ENCODE data around the gene TRDN. TPM values are rescaled to one million over a fixed set of nuclear protein-coding genes. Genes with fewer than 3 reads are reported as not detected.
"Not testable (repeated sequence)": the region's sequence is repeated elsewhere in the genome, so short reads cannot be mapped to it uniquely, and the experiment has no call there.

Gene TRDN
- total RNA-seq, 2 experiments from 2014 or later, result not detected

DNA sequence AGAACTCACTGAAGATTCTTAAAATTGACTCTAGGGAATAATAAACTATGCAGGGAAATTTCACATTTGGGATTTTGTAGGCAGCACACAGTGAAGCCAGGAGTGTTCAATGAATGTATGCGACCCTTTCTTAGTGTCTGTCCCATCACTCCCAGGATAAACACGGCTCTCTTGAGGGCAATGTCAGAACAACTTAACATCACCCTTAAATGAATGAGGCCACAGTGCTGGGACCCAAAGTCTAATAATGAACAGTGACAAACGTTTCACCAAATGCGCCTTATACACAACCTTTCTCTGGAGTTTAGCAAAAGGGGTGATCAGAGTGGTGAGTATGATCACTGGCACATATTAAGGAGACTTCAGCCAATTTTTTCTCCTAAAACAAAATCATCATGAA, 403.4 kb downstream of the TRDN start:
- no peak overlapping the region for H3K27ac Mint-ChIP-seq

DNA sequence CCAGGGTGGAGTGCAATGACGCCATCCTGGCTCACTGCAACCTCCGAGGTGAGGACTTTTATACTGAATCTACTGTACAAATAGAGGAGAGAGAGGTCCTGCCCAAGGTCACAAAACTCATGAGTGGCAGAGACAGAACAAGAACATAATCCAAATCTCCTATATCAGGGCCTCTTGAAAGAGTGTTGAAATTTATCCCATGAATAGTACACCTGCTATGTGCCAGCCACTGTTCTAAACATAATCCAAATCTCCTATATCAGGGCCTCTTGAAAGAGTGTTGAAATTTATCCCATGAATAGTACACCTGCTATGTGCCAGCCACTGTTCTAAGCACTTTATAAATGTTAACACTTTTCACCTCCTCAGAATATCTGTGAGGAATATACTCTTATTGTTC, 409.0 kb downstream of the TRDN start:
- H3K4me3 Mint-ChIP-seq; DNase-seq; POLR2A ChIA-PET; intact Hi-C loops (cut with micrococcal nuclease); H3K4me1 Mint-ChIP-seq (ENCODE audit: low read depth); H3K27me3 Mint-ChIP-seq; CTCF ChIA-PET; H3K36me3 Mint-ChIP-seq; H3K9me3 Mint-ChIP-seq; H3K27ac Mint-ChIP-seq: not testable (repeated sequence)

More for the DNA sequence above, 403.4 kb downstream of the TRDN start:
- ChIA-PET CTCF (no interaction called here), POLR2A (no interaction called here)
- no peaks in the 10 kb centered on the region for H3K27me3 Mint-ChIP-seq
- no peak for DNase-seq
- no peaks in the 10 kb centered on the region for H3K36me3 Mint-ChIP-seq
- intact Hi-C loops (cut with micrococcal nuclease), result no loop called here
- no peak overlapping the region for H3K4me3 Mint-ChIP-seq
- no peaks in the 10 kb centered on the region for H3K9me3 Mint-ChIP-seq
- H3K4me1 Mint-ChIP-seq (ENCODE audit: low read depth), result no peaks in the 10 kb centered on the region

DNA sequence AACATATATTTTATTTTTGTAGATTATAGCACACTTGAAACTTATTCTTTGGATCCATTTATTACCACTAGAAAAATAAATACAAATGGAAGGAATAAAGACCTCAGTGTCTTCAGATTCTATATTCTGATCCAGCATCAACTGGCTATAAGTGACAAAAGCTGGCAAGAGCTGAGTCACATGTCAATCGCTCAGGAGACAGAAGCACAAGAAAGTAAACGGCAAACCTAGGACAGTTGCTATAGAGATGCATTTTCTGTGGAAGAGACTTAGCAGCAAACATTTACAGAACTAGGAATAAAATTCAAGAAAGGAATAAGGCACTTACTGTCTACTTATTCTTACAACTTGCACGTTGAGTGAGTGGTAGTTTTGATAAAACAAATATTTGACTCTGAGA, 410.4 kb downstream of the TRDN start:
- H3K27ac Mint-ChIP-seq, result no peak overlapping the region
- H3K27me3 Mint-ChIP-seq, result no peaks in the 10 kb centered on the region
- intact Hi-C loops (cut with micrococcal nuclease), result no loop called here
- DNase-seq, result no peak
- no peak overlapping the region for H3K4me3 Mint-ChIP-seq
- POLR2A ChIA-PET, result no interaction called here
- H3K9me3 Mint-ChIP-seq, result peaks cover 4% of the 10 kb centered on the region
- CTCF ChIA-PET, result no interaction called here
- H3K4me1 Mint-ChIP-seq (ENCODE audit: low read depth), result no peaks in the 10 kb centered on the region
- H3K36me3 Mint-ChIP-seq, result no peaks in the 10 kb centered on the region

- intact Hi-C loops (cut with micrococcal nuclease), result no loop called here
- H3K4me3 Mint-ChIP-seq, result no peak overlapping the region
- no peaks in the 10 kb centered on the region for H3K36me3 Mint-ChIP-seq
- no peak for DNase-seq
- H3K4me1 Mint-ChIP-seq (ENCODE audit: low read depth), result no peaks in the 10 kb centered on the region
- H3K27me3 Mint-ChIP-seq, result no peaks in the 10 kb centered on the region
- POLR2A ChIA-PET, result no interaction called here
- CTCF ChIA-PET, result no interaction called here
- H3K27ac Mint-ChIP-seq, result no peak overlapping the region
- H3K9me3 Mint-ChIP-seq, result peaks cover 4% of the 10 kb centered on the region
These were observed 412.7 kb downstream of the TRDN start for GRCh38 chr6:123224077-123224476.

DNA sequence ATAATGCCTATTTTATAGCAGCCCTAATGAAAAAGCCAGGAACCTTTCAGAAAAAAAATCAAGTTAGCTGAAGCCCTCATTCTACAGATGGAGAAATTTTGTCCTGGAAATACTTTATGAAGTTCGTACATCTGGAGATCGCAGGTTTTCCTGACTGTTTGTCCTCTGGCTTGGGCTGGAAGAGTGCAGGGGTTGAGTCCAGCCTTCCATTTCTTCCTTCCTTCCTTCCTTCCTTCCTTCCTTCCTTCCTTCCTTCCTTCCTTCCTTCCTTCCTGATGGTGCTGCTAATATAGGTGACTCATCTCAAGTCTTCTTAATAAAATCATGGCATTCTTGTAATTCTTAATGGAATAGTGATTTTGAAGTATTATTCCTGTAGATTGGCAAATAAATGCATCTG, 413.3 kb downstream of the TRDN start:
- DNase-seq, result no peak
- Mint-ChIP-seq H3K27ac (no peak overlapping the region), H3K27me3 (no peaks in the 10 kb centered on the region), H3K4me1 (ENCODE audit: low read depth) (no peaks in the 10 kb centered on the region), H3K36me3 (no peaks in the 10 kb centered on the region), H3K9me3 (peaks cover 4% of the 10 kb centered on the region), H3K4me3 (no peak overlapping the region)
- intact Hi-C loops (cut with micrococcal nuclease), result no loop called here
- ChIA-PET POLR2A (no interaction called here), CTCF (no interaction called here)

DNA sequence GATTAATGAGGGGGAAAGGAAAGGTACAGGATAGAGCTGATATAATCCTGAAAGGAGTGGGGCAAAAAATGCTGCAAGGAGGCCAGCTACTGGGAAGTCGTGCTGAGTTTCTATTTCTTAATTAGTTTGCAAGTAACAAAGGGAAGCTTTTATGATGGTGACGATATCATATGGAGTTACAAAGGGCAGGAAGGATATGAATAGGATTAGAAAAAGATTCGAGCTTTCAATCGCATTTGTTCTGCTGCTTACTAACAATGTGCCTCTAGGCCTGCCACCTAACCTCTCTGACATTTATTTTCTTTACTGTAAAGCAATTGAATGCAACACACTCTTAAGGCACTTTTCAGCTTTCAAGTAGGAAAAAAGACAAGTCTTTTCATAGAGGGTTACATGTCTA, 421.5 kb downstream of the TRDN start:
- H3K27me3 Mint-ChIP-seq, result no peaks in the 10 kb centered on the region
- H3K36me3 Mint-ChIP-seq, result no peaks in the 10 kb centered on the region
- peaks cover 5% of the 10 kb centered on the region for H3K9me3 Mint-ChIP-seq
- ChIA-PET POLR2A (no interaction called here), CTCF (no interaction called here)
- no peak overlapping the region for H3K27ac Mint-ChIP-seq
- no peak for DNase-seq
- intact Hi-C loops (cut with micrococcal nuclease), result no loop called here
- no peaks in the 10 kb centered on the region for H3K4me1 Mint-ChIP-seq (ENCODE audit: low read depth)
- H3K4me3 Mint-ChIP-seq, result no peak overlapping the region

GRCh38 chr6:123214433-123214832, 422.3 kb downstream of the TRDN start:
- CTCF ChIA-PET, result no interaction called here
- no peak for DNase-seq
- H3K27ac Mint-ChIP-seq, result no peak overlapping the region
- POLR2A ChIA-PET, result no interaction called here
- H3K4me1 Mint-ChIP-seq (ENCODE audit: low read depth), result no peaks in the 10 kb centered on the region
- no peaks in the 10 kb centered on the region for H3K27me3 Mint-ChIP-seq
- no peak overlapping the region for H3K4me3 Mint-ChIP-seq
- intact Hi-C loops (cut with micrococcal nuclease), result no loop called here
- H3K9me3 Mint-ChIP-seq, result peaks cover 5% of the 10 kb centered on the region
- H3K36me3 Mint-ChIP-seq, result no peaks in the 10 kb centered on the region

- H3K36me3 Mint-ChIP-seq, result no peaks in the 10 kb centered on the region
- H3K9me3 Mint-ChIP-seq, result peaks cover 5% of the 10 kb centered on the region
- ChIA-PET CTCF (no interaction called here), POLR2A (no interaction called here)
- no peak for DNase-seq
- intact Hi-C loops (cut with micrococcal nuclease), result no loop called here
- no peaks in the 10 kb centered on the region for H3K27me3 Mint-ChIP-seq
- H3K27ac Mint-ChIP-seq, result no peak overlapping the region
- H3K4me3 Mint-ChIP-seq, result no peak overlapping the region
- no peaks in the 10 kb centered on the region for H3K4me1 Mint-ChIP-seq (ENCODE audit: low read depth)
These were observed 422.8 kb downstream of the TRDN start for GRCh38 chr6:123213921-123214320.

- intact Hi-C loops (cut with micrococcal nuclease), result no loop called here
- Mint-ChIP-seq H3K27me3 (no peaks in the 10 kb centered on the region), H3K4me3 (no peak overlapping the region), H3K9me3 (peaks cover 5% of the 10 kb centered on the region), H3K4me1 (ENCODE audit: low read depth) (no peaks in the 10 kb centered on the region), H3K36me3 (no peaks in the 10 kb centered on the region), H3K27ac (no peak overlapping the region)
- ChIA-PET POLR2A (no interaction called here), CTCF (no interaction called here)
- no peak for DNase-seq
These were observed 424.8 kb downstream of the TRDN start for GRCh38 chr6:123211777-123212545.

DNA sequence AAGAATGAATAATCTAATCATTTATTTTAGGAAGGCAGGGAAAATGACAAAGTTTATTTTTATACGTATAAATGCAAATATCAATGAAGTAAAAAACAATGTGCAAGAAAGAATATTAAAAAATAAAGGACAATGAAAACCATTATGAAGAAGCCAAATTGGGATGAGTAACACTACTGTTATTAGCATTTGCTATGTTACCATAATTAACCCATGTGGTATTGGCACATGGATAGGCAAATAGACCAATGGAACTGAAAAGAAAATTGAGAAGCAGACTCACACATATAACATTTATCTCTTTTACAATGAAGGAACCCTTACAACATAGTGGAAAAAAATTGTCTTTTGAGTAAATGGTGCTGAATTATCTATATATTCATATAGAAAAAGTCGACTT, 426.1 kb downstream of the TRDN start:
- CTCF ChIA-PET, result no interaction called here
- POLR2A ChIA-PET, result no interaction called here

GRCh38 chr6:123207967-123208510, 428.7 kb downstream of the TRDN start:
- H3K9me3 Mint-ChIP-seq, result peaks cover 6% of the 10 kb centered on the region
- DNase-seq, result no peak
- H3K36me3 Mint-ChIP-seq, result no peaks in the 10 kb centered on the region
- no peak overlapping the region for H3K27ac Mint-ChIP-seq
- H3K4me1 Mint-ChIP-seq (ENCODE audit: low read depth), result no peaks in the 10 kb centered on the region
- ChIA-PET CTCF (interaction anchor here (0.8 kb wide), 1 partner anchor 11 kb away, joined by 4 read pairs; no protein-coding TSS in a partner anchor), POLR2A (no interaction called here)
- H3K27me3 Mint-ChIP-seq, result no peaks in the 10 kb centered on the region
- intact Hi-C loops (cut with micrococcal nuclease), result no loop called here
- no peak overlapping the region for H3K4me3 Mint-ChIP-seq

More for the DNA sequence above, 426.1 kb downstream of the TRDN start:
- Mint-ChIP-seq H3K4me3 (no peak overlapping the region), H3K36me3 (no peaks in the 10 kb centered on the region), H3K27me3 (no peaks in the 10 kb centered on the region), H3K9me3 (peaks cover 5% of the 10 kb centered on the region), H3K4me1 (ENCODE audit: low read depth) (no peaks in the 10 kb centered on the region), H3K27ac (no peak overlapping the region)
- DNase-seq, result no peak
- intact Hi-C loops (cut with micrococcal nuclease), result no loop called here

DNA sequence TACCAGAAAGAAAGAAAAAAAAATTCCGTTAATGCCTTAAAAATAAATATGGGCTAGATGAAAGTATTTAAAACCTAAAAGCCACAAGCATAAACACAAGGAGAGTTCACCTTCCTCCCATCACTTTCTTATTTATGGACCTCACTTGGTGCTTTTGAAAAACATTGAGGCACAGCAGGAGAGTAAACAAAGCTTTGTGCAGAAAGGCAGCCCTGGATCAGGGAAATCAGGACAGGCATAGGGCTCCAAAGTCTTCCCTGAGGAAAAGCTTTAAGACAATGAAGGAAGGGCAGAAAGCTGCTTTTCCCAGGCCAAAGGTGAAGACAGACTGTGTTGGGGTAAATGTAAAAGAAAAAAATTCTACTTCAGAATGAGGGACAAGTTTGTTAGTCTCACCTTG, 432.8 kb downstream of the TRDN start:
- POLR2A ChIA-PET, result no interaction called here
- DNase-seq, result no peak
- Mint-ChIP-seq H3K27me3 (no peaks in the 10 kb centered on the region), H3K36me3 (no peaks in the 10 kb centered on the region), H3K9me3 (peaks cover 11% of the 10 kb centered on the region), H3K4me3 (no peak overlapping the region), H3K27ac (no peak overlapping the region), H3K4me1 (ENCODE audit: low read depth) (no peaks in the 10 kb centered on the region)
- CTCF ChIA-PET, result no interaction called here
- intact Hi-C loops (cut with micrococcal nuclease), result no loop called here

GRCh38 chr6:123201869-123202372, 434.8 kb downstream of the TRDN start:
- no peaks in the 10 kb centered on the region for H3K27me3 Mint-ChIP-seq
- H3K36me3 Mint-ChIP-seq, result no peaks in the 10 kb centered on the region
- CTCF ChIA-PET, result no interaction called here
- no peak overlapping the region for H3K4me3 Mint-ChIP-seq
- no peaks in the 10 kb centered on the region for H3K4me1 Mint-ChIP-seq (ENCODE audit: low read depth)
- no peak for DNase-seq
- POLR2A ChIA-PET, result no interaction called here
- peaks cover 16% of the 10 kb centered on the region for H3K9me3 Mint-ChIP-seq
- intact Hi-C loops (cut with micrococcal nuclease), result no loop called here
- no peak overlapping the region for H3K27ac Mint-ChIP-seq

All from activated CD4-positive, alpha-beta memory T cell treated with anti-CD3 and anti-CD28 coated beads for 36 hours (primary cell).